GM12872 (cell line): ENCODE data around the gene DDX54.

Source experiments
- TF ChIP-seq, protein P1 (sequence below): IDR thresholded peaks from 3 replicates; pipeline ENCODE4 v1.5.1; 2011; ENCODE audit warnings: low read depth, mild to moderate bottlenecking, low read length, moderate library complexity; ENCODE audit not compliant: insufficient read depth

Gene DDX54

DNA sequence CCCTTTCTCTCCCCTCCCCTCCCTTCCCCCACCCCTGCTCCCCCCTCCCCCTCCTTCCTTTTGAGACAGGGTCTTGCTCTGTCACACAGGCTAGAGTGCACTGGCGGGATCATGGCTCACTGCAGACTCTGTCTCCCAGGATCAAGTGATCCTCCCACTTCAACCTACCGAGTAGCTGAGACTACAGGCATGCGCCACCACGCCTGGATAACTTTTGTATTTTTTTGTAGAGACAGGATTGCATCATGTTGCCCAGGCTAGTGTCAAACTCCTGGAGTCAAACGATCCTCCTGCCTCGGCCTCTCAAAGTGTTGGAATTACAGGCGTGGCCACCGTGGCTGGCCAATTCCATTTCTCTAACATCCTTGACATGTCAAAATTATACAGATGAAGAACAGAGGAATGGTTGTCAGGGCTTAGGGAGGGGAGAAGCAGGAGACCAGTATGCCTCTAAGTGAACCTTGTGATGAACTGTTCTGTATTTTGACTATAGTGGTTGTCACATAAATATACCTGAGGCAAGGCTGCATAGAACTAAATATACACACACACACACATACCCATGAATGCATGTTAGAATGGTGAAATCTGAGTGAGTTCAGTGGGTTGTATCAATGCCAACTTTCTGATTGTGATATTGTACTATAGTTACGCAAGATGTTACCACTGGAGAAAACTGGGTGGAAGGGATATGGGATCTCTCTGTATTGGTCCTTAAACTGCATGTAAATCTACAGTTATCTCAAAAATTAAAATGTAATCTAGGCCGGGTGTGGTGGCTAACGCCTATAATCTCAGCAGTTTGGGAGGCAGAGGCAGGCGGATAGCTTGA is 39.3 kb downstream of the DDX54 start:
- TF ChIP-seq, protein P1, sequence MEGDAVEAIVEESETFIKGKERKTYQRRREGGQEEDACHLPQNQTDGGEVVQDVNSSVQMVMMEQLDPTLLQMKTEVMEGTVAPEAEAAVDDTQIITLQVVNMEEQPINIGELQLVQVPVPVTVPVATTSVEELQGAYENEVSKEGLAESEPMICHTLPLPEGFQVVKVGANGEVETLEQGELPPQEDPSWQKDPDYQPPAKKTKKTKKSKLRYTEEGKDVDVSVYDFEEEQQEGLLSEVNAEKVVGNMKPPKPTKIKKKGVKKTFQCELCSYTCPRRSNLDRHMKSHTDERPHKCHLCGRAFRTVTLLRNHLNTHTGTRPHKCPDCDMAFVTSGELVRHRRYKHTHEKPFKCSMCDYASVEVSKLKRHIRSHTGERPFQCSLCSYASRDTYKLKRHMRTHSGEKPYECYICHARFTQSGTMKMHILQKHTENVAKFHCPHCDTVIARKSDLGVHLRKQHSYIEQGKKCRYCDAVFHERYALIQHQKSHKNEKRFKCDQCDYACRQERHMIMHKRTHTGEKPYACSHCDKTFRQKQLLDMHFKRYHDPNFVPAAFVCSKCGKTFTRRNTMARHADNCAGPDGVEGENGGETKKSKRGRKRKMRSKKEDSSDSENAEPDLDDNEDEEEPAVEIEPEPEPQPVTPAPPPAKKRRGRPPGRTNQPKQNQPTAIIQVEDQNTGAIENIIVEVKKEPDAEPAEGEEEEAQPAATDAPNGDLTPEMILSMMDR: no peak

DNA sequence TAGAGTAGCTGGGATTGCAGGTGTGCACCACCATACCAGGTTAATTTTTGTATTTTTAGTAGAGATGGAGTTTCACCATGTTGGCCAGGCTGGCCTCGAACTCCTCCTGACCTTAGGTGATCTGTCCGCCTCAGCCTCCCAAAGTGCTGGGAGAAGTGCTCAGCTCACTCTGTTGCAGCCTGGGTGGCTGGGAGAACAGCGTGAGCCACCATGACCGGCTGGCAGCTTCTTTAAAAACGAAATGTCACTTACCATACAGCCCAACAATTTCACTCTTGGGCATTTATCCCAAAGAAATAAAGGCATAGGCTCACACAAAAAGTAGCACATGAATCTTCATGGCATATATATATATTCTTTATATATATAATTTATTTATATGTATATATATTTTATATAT is 40.5 kb downstream of the DDX54 start:
- TF ChIP-seq, protein P1: no peak

GRCh38 chr12:113143959-113144358 is 41.3 kb downstream of the DDX54 start:
- TF ChIP-seq, protein P1: no peak

GRCh38 chr12:113142886-113143332 is 42.4 kb downstream of the DDX54 start:
- TF ChIP-seq, protein P1: no peak

DNA sequence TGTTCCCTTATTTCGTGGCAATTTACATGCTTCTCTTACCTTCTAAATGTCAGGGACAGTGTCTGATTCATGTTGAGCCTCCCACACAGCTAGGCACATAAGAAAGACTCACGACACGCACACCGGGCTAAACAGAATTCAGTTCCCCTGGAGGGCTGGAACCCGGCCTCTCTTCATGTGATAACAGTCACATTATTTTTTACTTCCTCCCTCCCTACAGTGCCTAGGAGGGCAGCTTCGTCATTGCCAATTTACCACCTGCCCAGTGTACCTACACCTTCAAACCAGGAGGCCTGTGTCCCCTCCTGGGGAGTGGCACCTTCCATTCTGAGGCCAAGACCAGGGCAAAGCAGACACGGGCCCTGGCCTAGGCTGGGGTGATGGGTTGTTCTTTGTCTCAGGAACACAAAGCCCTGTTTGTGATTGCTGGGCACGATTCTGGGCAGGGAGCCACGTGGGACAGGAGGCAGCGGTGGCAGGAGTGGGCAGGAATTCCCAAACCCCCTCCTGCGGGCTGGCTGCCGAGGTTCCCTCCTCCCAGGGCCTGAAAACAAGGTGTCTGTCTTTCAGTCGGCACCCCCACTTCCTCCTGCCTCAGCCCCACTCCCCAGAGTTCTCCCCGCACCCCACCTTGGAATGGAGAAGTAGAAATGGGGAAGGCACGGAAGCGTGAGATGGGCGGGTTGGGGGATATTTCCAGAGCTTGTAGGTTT is 42.9 kb downstream of the DDX54 start:
- TF ChIP-seq, protein P1: no peak

GRCh38 chr12:113140706-113141105 is 44.6 kb downstream of the DDX54 start:
- TF ChIP-seq, protein P1: no peak

- TF ChIP-seq, protein P1: no peak
These were observed 46.5 kb downstream of the DDX54 start for GRCh38 chr12:113138826-113139225.
